ENCODE data around the gene GAREM1. TPM values are rescaled to one million over a fixed set of nuclear protein-coding genes. Genes with fewer than 3 reads are reported as not detected.
A peak's percentile ranks its signal among the peaks of the same experiment; 100 is the strongest.

The GAREM1 gene
- total and polyA plus RNA-seq, 2 donors (not counting 1 experiment from before 2014, with no cell fraction given) = 0.92 to 1.5 TPM

DNA sequence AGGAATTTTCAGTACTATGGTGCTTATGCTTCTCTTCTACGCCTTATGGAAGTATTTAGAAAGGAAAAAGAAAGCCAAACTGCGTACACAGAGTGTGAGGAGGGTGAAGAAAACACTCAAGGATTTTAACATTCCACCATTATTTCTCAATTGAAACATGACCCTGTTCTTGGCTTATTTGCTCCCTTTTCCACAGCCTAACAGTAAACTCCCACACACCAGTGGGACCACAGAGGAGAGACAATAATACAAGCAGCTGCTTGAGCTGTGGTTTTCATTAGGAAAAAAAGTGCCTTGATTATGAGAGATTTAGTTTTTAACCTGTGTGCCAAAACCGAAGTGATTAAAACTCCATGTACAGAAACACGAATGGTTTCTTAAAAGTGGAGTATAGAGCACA, 146.5 kb downstream of the GAREM1 start:
- Histone ChIP-seq H3K4me1 (ENCODE audit: control insufficient read depth, extremely low read depth, insufficient read depth, low read length) (no peaks in the 10 kb centered on the region), H3K4me2 (ENCODE audit: extremely low read depth, insufficient read depth, low read length) (no peak overlapping the region), H3K9me3 (ENCODE audit: control insufficient read depth, insufficient read depth, low read depth, low read length) (no peaks in the 10 kb centered on the region), H3K27ac (ENCODE audit: insufficient read depth, low read length) (no peak overlapping the region), H3K27me3 (ENCODE audit: control insufficient read depth, insufficient read depth, low read length) (no peaks in the 10 kb centered on the region), H4K20me1 (ENCODE audit: control insufficient read depth, extremely low read depth, insufficient read depth, low read length) (no peaks in the 10 kb centered on the region), H3K9ac (ENCODE audit: insufficient read depth, low read length) (no peak overlapping the region), H3K4me3 (replicated peaks in 1 of 4; ENCODE audit: control extremely low read depth in 1 of 4, insufficient read depth in 1 of 4, low read depth in 3 of 4, low read length in 4 of 4) (no peak overlapping the region), H2AFZ (ENCODE audit: low read length) (no peak overlapping the region), H3K36me3 (ENCODE audit: control insufficient read depth, insufficient read depth, low read length) (no peaks in the 10 kb centered on the region), H3K79me2 (ENCODE audit: control insufficient read depth, insufficient read depth, low read length) (no peaks in the 10 kb centered on the region)
- peak; percentile 27 to 75 for DNase-seq (ENCODE audit: low read depth in 2 of 2)
- no peak for TF ChIP-seq EZH2 (IDR thresholded peaks at IDR 0.05; ENCODE audit: low read length, missing control alignments)
- TF ChIP-seq, protein P1, sequence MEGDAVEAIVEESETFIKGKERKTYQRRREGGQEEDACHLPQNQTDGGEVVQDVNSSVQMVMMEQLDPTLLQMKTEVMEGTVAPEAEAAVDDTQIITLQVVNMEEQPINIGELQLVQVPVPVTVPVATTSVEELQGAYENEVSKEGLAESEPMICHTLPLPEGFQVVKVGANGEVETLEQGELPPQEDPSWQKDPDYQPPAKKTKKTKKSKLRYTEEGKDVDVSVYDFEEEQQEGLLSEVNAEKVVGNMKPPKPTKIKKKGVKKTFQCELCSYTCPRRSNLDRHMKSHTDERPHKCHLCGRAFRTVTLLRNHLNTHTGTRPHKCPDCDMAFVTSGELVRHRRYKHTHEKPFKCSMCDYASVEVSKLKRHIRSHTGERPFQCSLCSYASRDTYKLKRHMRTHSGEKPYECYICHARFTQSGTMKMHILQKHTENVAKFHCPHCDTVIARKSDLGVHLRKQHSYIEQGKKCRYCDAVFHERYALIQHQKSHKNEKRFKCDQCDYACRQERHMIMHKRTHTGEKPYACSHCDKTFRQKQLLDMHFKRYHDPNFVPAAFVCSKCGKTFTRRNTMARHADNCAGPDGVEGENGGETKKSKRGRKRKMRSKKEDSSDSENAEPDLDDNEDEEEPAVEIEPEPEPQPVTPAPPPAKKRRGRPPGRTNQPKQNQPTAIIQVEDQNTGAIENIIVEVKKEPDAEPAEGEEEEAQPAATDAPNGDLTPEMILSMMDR (conservative IDR thresholded peaks at IDR 0.05 in 1 of 2, IDR thresholded peaks at IDR 0.05 in 1 of 2; ENCODE audit: low read depth in 1 of 2, low read length in 2 of 2) = no peak

DNA sequence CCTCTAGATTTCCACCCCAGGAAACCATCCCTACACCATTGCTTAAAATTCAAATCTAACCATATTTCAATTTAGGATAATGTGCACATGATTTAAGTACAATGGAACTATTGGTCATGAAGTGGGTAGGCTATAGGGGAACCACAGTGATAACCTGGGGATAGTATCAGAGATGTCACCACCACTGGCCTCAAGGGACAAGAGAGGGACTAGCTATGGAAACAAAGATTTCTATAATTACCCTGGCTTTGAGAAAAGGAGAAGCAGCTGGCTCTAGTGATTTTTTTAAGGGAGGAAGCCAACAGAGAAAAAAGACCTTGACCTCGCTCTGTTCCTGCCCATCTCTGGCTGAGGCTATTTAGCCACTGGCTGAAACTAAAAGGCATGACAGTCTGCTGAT, 148.9 kb downstream of the GAREM1 start:
- no peak for TF ChIP-seq EZH2 (IDR thresholded peaks at IDR 0.05; ENCODE audit: low read length, missing control alignments)
- TF ChIP-seq, protein P1 (conservative IDR thresholded peaks at IDR 0.05 in 1 of 2, IDR thresholded peaks at IDR 0.05 in 1 of 2; ENCODE audit: low read depth in 1 of 2, low read length in 2 of 2) = no peak
- Histone ChIP-seq H3K4me3 (replicated peaks in 1 of 4; ENCODE audit: control extremely low read depth in 1 of 4, insufficient read depth in 1 of 4, low read depth in 3 of 4, low read length in 4 of 4) (no peak overlapping the region), H4K20me1 (ENCODE audit: control insufficient read depth, extremely low read depth, insufficient read depth, low read length) (no peaks in the 10 kb centered on the region), H3K79me2 (ENCODE audit: control insufficient read depth, insufficient read depth, low read length) (no peaks in the 10 kb centered on the region), H2AFZ (ENCODE audit: low read length) (no peak overlapping the region), H3K4me1 (ENCODE audit: control insufficient read depth, extremely low read depth, insufficient read depth, low read length) (no peaks in the 10 kb centered on the region), H3K4me2 (ENCODE audit: extremely low read depth, insufficient read depth, low read length) (no peak overlapping the region), H3K9ac (ENCODE audit: insufficient read depth, low read length) (no peak overlapping the region), H3K27me3 (ENCODE audit: control insufficient read depth, insufficient read depth, low read length) (no peaks in the 10 kb centered on the region), H3K27ac (ENCODE audit: insufficient read depth, low read length) (no peak overlapping the region), H3K36me3 (ENCODE audit: control insufficient read depth, insufficient read depth, low read length) (no peaks in the 10 kb centered on the region), H3K9me3 (ENCODE audit: control insufficient read depth, insufficient read depth, low read depth, low read length) (no peaks in the 10 kb centered on the region)
- no peak for DNase-seq (ENCODE audit: low read depth in 2 of 2)

DNA sequence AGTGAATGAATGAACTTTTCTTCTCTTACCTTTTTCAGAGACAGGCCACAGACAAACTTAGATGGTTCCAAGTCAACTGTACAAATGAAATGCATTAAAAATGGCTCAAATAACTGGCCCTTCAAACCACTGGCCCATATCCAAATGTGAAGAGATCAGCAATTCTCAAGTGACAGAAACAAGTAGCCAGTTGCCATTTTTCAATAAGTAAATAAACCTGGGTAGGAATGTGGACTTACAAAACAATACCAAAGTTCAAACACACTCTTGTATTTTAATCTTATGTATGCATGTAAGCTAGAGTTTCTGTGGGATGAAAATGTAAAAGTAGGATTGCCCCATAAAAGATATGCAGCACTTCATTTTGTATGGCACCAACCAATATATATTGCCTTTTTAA, 151.6 kb downstream of the GAREM1 start:
- Histone ChIP-seq H3K27ac (ENCODE audit: insufficient read depth, low read length) (no peak overlapping the region), H3K4me1 (ENCODE audit: control insufficient read depth, extremely low read depth, insufficient read depth, low read length) (no peaks in the 10 kb centered on the region), H3K9me3 (ENCODE audit: control insufficient read depth, insufficient read depth, low read depth, low read length) (no peaks in the 10 kb centered on the region), H2AFZ (ENCODE audit: low read length) (no peak overlapping the region), H4K20me1 (ENCODE audit: control insufficient read depth, extremely low read depth, insufficient read depth, low read length) (no peaks in the 10 kb centered on the region), H3K27me3 (ENCODE audit: control insufficient read depth, insufficient read depth, low read length) (no peaks in the 10 kb centered on the region), H3K9ac (ENCODE audit: insufficient read depth, low read length) (no peak overlapping the region), H3K79me2 (ENCODE audit: control insufficient read depth, insufficient read depth, low read length) (no peaks in the 10 kb centered on the region), H3K4me3 (replicated peaks in 1 of 4; ENCODE audit: control extremely low read depth in 1 of 4, insufficient read depth in 1 of 4, low read depth in 3 of 4, low read length in 4 of 4) (no peak overlapping the region), H3K36me3 (ENCODE audit: control insufficient read depth, insufficient read depth, low read length) (no peaks in the 10 kb centered on the region), H3K4me2 (ENCODE audit: extremely low read depth, insufficient read depth, low read length) (no peak overlapping the region)
- DNase-seq (ENCODE audit: low read depth in 2 of 2) = no peak
- TF ChIP-seq, protein P1 (conservative IDR thresholded peaks at IDR 0.05 in 1 of 2, IDR thresholded peaks at IDR 0.05 in 1 of 2; ENCODE audit: low read depth in 1 of 2, low read length in 2 of 2) = no peak
